B cell (primary cell): ENCODE measurements around the gene SLC25A13. TPM values are rescaled to one million over a fixed set of nuclear protein-coding genes. Genes with fewer than 3 reads are reported as not detected.
"Not testable (repeated sequence)": the region's sequence is repeated elsewhere in the genome, so short reads cannot be mapped to it uniquely, and the experiment has no call there.

Source experiments
- ATAC-seq: fragments of 200-7000 bp; cut with Tn5 transposase; one replicate; pipeline ENCODE4 v1.10.0; 2021; ENCODE audit warnings: low read depth, mild to moderate bottlenecking, moderate number of reproducible peaks, moderate library complexity
- CTCF ChIA-PET: fragments of 350-600 bp; sonication (Branson Sonifier 250); formaldehyde crosslinking; loops from one replicate; lab custom pipeline; 2021; ENCODE audit warnings: antibody characterized with exemption, inconsistent platforms; lab: Charles Lee
- POLR2A ChIA-PET: fragments of 350-600 bp; sonication (Branson Sonifier 250); formaldehyde crosslinking; loops from one replicate; lab custom pipeline; 2021; ENCODE audit warnings: antibody characterized with exemption; lab: Charles Lee
- DNase-seq: peaks from one replicate; pipeline ENCODE4 v3.0.0; 2013
- H2AFZ ChIP-seq: 2 replicates; pipeline ENCODE4 v1.6.1; 2012; ENCODE audit warnings: mild to moderate bottlenecking, low read depth, low read length; ENCODE audit not compliant: insufficient read depth, poor library complexity, severe bottlenecking
- H3K27ac ChIP-seq, 2 donors: 1 replicate in 1 of 2; 2 replicates in 1 of 2; pipeline ENCODE4 v1.5.1; 2012 to 2013; ENCODE audit warnings: low read length in 2 of 2, mild to moderate bottlenecking in 2 of 2, moderate library complexity in 1 of 2
- H3K27me3 ChIP-seq, 4 experiments: fragments of 200-600 bp in 1 of 4; sonication (generic) in 1 of 4; replicated peaks in 1 of 4; 1 replicate in 2 of 4; 2 replicates in 2 of 4; pipeline versions ENCODE4 v1.6.1 to v1.7.0; 2013 to 2016; ENCODE audit warnings: low read length in 3 of 4, mild to moderate bottlenecking in 2 of 4, mixed read lengths in 1 of 4, moderate library complexity in 1 of 4; ENCODE audit not compliant: insufficient read depth in 4 of 4, control insufficient read depth in 3 of 4; ENCODE audit errors: control extremely low read depth in 1 of 4
- H3K36me3 ChIP-seq, 2 experiments: replicated peaks in 1 of 2; 1 replicate in 1 of 2; 2 replicates in 1 of 2; pipeline versions ENCODE4 v1.6.1 to v1.7.1; 2013; ENCODE audit warnings: low read length in 1 of 2; ENCODE audit not compliant: insufficient read depth in 2 of 2, control insufficient read depth in 1 of 2; ENCODE audit errors: control extremely low read depth in 1 of 2, extremely low read depth in 1 of 2
- H3K4me1 ChIP-seq, 2 donors: fragments of 200-600 bp in 1 of 2; sonication (generic) in 1 of 2; 1 replicate in 1 of 2; 2 replicates in 1 of 2; pipeline versions ENCODE4 v1.5.1 to v1.6.1; 2013 to 2017; ENCODE audit warnings: low read length in 2 of 2; ENCODE audit not compliant: control insufficient read depth in 2 of 2, insufficient read depth in 2 of 2
- H3K4me2 ChIP-seq: replicated peaks from 2 replicates; pipeline ENCODE3; 2012; ENCODE audit warnings: mild to moderate bottlenecking, low read depth, low read length; ENCODE audit not compliant: poor library complexity, severe bottlenecking
- H3K4me3 ChIP-seq, 5 experiments: fragments of 200-600 bp in 1 of 5; sonication (generic) in 1 of 5; 1 replicate in 3 of 5; 2 replicates in 2 of 5; pipeline versions ENCODE4 v1.5.1 to v1.7.0; 2011 to 2016; ENCODE audit warnings: low read length in 4 of 5, mild to moderate bottlenecking in 4 of 5, low read depth in 2 of 5, control low read depth in 1 of 5, moderate library complexity in 1 of 5; ENCODE audit not compliant: insufficient read depth in 1 of 5; ENCODE audit errors: control extremely low read depth in 1 of 5, extremely low read depth in 1 of 5
- H3K79me2 ChIP-seq: fragments of 200-600 bp; sonication (generic); one replicate; pipeline ENCODE4 v1.6.0; 2016; ENCODE audit warnings: low read length; ENCODE audit not compliant: control insufficient read depth, insufficient read depth
- H3K9ac ChIP-seq: fragments of 200-600 bp; sonication (generic); 2 replicates; pipeline ENCODE4 v1.6.1; 2017; ENCODE audit warnings: mild to moderate bottlenecking, low read length, moderate library complexity
- H3K9me3 ChIP-seq, 3 donors: one replicate each; pipeline versions ENCODE4 v1.6.1 to v1.7.1; 2013; ENCODE audit warnings: low read length in 2 of 3; ENCODE audit not compliant: control insufficient read depth in 2 of 3, insufficient read depth in 1 of 3; ENCODE audit errors: control extremely low read depth in 1 of 3
- H4K20me1 ChIP-seq: 2 replicates; pipeline ENCODE4 v1.6.0; 2012; ENCODE audit warnings: mild to moderate bottlenecking, low read length; ENCODE audit not compliant: insufficient read depth, control insufficient read depth, poor library complexity, severe bottlenecking
- H3K27ac Mint-ChIP-seq: one replicate; pipeline ENCODE4 v1.8.0; 2021; ENCODE audit warnings: mixed read lengths
- H3K27me3 Mint-ChIP-seq: one replicate; pipeline ENCODE4 v1.8.0; 2021; ENCODE audit warnings: mixed read lengths
- H3K4me1 Mint-ChIP-seq: one replicate; pipeline ENCODE4 v1.8.0; 2021; ENCODE audit warnings: mixed read lengths
- H3K4me3 Mint-ChIP-seq: one replicate; pipeline ENCODE4 v1.8.0; 2021; ENCODE audit warnings: mixed read lengths
- H3K9me3 Mint-ChIP-seq: one replicate; pipeline ENCODE4 v1.8.0; 2022; ENCODE audit warnings: mixed read lengths; ENCODE audit not compliant: insufficient read depth
- CTCF ChIP-seq: fragments of 200-600 bp; IDR thresholded peaks from one replicate; pipeline ENCODE4 v1.8.0; 2022; ENCODE audit warnings: antibody characterized with exemption, mild to moderate bottlenecking
- EZH2 ChIP-seq: IDR thresholded peaks from 2 replicates; pipeline ENCODE4 v1.6.1; 2012; ENCODE audit warnings: borderline replicate concordance, low read depth, mild to moderate bottlenecking, moderate library complexity, low read length; ENCODE audit not compliant: insufficient read depth, poor library complexity, severe bottlenecking
- WGBS: methylation state at CpG from one replicate; pipeline ENCODE4 v1.1.5; 2013; ENCODE audit warnings: missing lambda C conversion rate; ENCODE audit not compliant: insufficient coverage; 5-methylcytosine and 5-hydroxymethylcytosine counted together
- intact Hi-C: fragments of 100-400 bp; cut with micrococcal nuclease; formaldehyde crosslinking; loops from one replicate; pipeline ENCODE4 v1.10.0; 2022
- polyA plus RNA-seq: library from polyadenylated mRNA; depleted of rRNA; stranded (reverse); fragments of >200 nt; gene quantifications from 2 replicates; pipeline ENCODE4 v1.2.3, GENCODE V29; 2012
- total RNA-seq, 2 donors: library from RNA; stranded (reverse); fragments of 120-200 nt in 1 of 2; gene quantifications; 1 replicate in 1 of 2; 2 replicates in 1 of 2; pipeline versions ENCODE4 v1.2.3 to v1.2.4, GENCODE V29; 2013 to 2022

The SLC25A13 gene
- total and polyA plus RNA-seq, 2 donors (not counting 1 experiment from before 2014, with no cell fraction given), result 12.5 to 30.9 TPM

GRCh38 chr7:96297876-96298275 is 24.0 kb downstream of the SLC25A13 start:
- no peak for TF ChIP-seq CTCF
- TF ChIP-seq EZH2, result no peak
- intact Hi-C loops, result no loop called here
- H4K20me1 ChIP-seq, result peaks cover 23% of the 10 kb centered on the region
- Mint-ChIP-seq H3K27ac (no peak overlapping the region), H3K27me3 (no peaks in the 10 kb centered on the region), H3K4me1 (peaks cover 27% of the 10 kb centered on the region), H3K9me3 (no peaks in the 10 kb centered on the region), H3K4me3 (no peak overlapping the region)
- H3K36me3 ChIP-seq, result peaks cover 3 to 5% of the 10 kb centered on the region in 2 experiments
- no peak overlapping the region for H3K4me3 ChIP-seq
- H3K9ac ChIP-seq, result no peak overlapping the region
- ChIA-PET CTCF (interaction anchor here (0.6 kb wide), 1 partner anchor 114 kb away, joined by 4 read pairs; no protein-coding TSS in a partner anchor), POLR2A (no interaction called here)
- peaks cover 6 to 11% of the 10 kb centered on the region in 2 donors for H3K4me1 ChIP-seq
- H3K79me2 ChIP-seq, result peaks cover 37% of the 10 kb centered on the region
- no peak for DNase-seq
- no peak overlapping the region for H3K4me2 ChIP-seq
- no peak overlapping the region for H2AFZ ChIP-seq
- H3K9me3 ChIP-seq, result no peaks in the 10 kb centered on the region
- no peak for ATAC-seq
- H3K27ac ChIP-seq, result no peak overlapping the region
- H3K27me3 ChIP-seq, result no peaks in the 10 kb centered on the region

- peaks cover 33% of the 10 kb centered on the region for H3K79me2 ChIP-seq
- H3K36me3 ChIP-seq, ATAC-seq, H3K9me3 ChIP-seq, H3K27me3 ChIP-seq, CTCF ChIA-PET, H3K27ac ChIP-seq, H3K9ac ChIP-seq, intact Hi-C loops, H3K9me3 Mint-ChIP-seq, H2AFZ ChIP-seq, DNase-seq, H3K4me3 ChIP-seq, H3K4me2 ChIP-seq, POLR2A ChIA-PET, H3K27me3 Mint-ChIP-seq, H3K4me3 Mint-ChIP-seq, H3K27ac Mint-ChIP-seq: not testable (repeated sequence)
- peaks cover 26% of the 10 kb centered on the region for H3K4me1 Mint-ChIP-seq
- H3K4me1 ChIP-seq, result peaks cover 6 to 11% of the 10 kb centered on the region in 2 donors
- WGBS, result 100% methylated on average over 1 of the region's 5 CpGs
- peaks cover 20% of the 10 kb centered on the region for H4K20me1 ChIP-seq
Measured at GRCh38 chr7:96297446-96297845, 24.5 kb downstream of the SLC25A13 start.

GRCh38 chr7:96293911-96294310 is 28.0 kb downstream of the SLC25A13 start:
- DNase-seq, H3K9me3 Mint-ChIP-seq, H3K27ac ChIP-seq, H2AFZ ChIP-seq, H3K27me3 Mint-ChIP-seq, H3K27me3 ChIP-seq, H3K9me3 ChIP-seq, H4K20me1 ChIP-seq, CTCF ChIA-PET, H3K4me2 ChIP-seq, H3K4me3 Mint-ChIP-seq, H3K36me3 ChIP-seq, H3K4me1 ChIP-seq, intact Hi-C loops, H3K27ac Mint-ChIP-seq, POLR2A ChIA-PET, H3K4me3 ChIP-seq, H3K9ac ChIP-seq, ATAC-seq: not testable (repeated sequence)
- no CpG with 5 or more reads among the region's 4 CpGs for WGBS
- H3K4me1 Mint-ChIP-seq, result peaks cover 17% of the 10 kb centered on the region
- peaks cover 10% of the 10 kb centered on the region for H3K79me2 ChIP-seq
